LHCN-M2 (cell line): ENCODE data around the gene OMD. TPM values are rescaled to one million over a fixed set of nuclear protein-coding genes. Genes with fewer than 3 reads are reported as not detected.

Experiments used
- DNase-seq: peaks from one replicate; pipeline ENCODE4 v3.0.0-alpha.2; 2012; ENCODE audit warnings: low read depth
- total RNA-seq: library from RNA; depleted of rRNA; stranded (reverse); fragments of >200 nt; gene quantifications from 2 replicates; pipeline ENCODE4 v1.2.3, GENCODE V29; 2014; rRNA removed

The OMD gene
- total RNA-seq, 1 experiment from 2014 or later: 0.06 TPM

DNA sequence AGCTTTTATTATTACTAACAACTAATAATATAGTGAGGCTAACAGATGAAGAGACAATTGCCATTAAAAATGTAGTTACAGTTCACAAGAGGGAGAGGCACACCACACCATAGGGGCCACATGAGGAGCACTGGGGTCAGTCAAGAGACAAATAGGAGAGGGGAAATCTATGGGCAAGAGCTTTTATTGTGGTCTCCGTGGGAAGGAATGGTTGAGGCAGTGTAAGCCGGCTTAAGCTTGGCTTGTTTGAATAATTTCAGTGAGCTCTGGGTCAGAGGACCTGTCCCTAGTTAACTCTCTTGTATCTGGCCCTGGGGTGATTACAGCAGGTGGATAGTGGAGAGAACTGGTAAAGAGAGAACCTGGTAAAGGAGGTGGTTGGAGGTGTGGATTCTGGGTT is 55.2 kb downstream of the OMD start:
- no peak for DNase-seq

Other genes starting within 250 kb of the OMD start
- 179 and 183 TPM in 2 replicates for gene IARS1, start 130.8 kb downstream of the OMD start, total RNA-seq
- 25.5 and 27.3 TPM in 2 replicates for gene NOL8, start 99.1 kb downstream of the OMD start, total RNA-seq
- gene CENPP, start 98.5 kb downstream of the OMD start, total RNA-seq: 12.0 and 14.6 TPM in 2 replicates
- not detected in 2 replicates for gene OGN, start 19.9 kb downstream of the OMD start, total RNA-seq
- not detected in 2 replicates for gene ASPN, start 58.0 kb upstream of the OMD start, total RNA-seq
- 0.38 and 0.92 TPM in 2 replicates for gene ECM2, start 111.5 kb upstream of the OMD start, total RNA-seq
- 13.1 and 18.0 TPM in 2 replicates for gene IPPK, start 245.7 kb upstream of the OMD start, total RNA-seq